Activated CD4-positive, alpha-beta T cell treated with anti-CD3 and anti-CD28 coated beads, Interleukin-2, amount 50 U/mL, for 24 hours (primary cell): ENCODE measurements around the gene RHCE.
"Not testable (repeated sequence)": the region's sequence is repeated elsewhere in the genome, so short reads cannot be mapped to it uniquely, and the experiment has no call there.

ENCODE experiments used
- DNase-seq, 2 donors: peaks; one replicate each; pipeline ENCODE4 v3.0.0-alpha.2; 2020; ENCODE audit warnings: low read depth in 1 of 2, low spot score in 1 of 2

The RHCE gene

DNA sequence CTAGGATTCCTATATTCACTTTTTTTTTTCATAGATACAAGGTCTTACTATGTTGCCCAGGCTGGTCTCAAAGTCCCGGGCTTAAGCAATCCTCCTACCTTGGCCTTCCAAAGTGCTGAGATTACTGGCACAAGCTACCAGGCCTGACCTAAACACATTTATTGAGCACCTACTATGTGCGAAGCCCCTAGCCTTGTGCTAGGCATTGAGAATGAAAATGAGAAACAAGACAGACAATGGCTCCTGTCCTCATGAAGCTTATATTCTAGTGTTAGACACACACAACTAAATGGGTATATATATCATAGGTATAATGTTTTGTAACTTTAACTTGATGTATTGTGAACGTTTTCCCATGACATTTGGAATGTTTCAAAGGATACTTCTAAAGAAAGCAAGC is 71.0 kb downstream of the RHCE start:
- DNase-seq: no peak

DNA sequence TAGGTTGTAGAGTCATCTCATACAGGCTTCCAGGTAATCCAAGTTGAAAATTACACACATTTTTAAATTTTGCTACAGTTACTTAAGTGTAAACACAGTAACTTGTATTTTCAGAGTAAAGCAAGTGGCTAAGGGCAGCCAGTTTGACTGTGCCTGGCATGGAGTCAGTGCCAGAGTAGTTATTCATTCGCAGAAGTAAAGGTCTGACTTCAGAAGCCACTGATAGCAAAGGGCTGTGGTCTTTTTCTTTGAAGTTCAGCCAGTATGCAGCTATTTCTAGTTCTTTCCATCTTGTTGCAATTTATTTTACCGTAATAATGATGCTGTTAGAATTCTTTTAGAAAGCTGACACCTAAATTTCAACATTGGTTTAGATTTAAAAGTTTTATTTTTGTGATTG is 73.1 kb downstream of the RHCE start:
- DNase-seq: no peak

DNA sequence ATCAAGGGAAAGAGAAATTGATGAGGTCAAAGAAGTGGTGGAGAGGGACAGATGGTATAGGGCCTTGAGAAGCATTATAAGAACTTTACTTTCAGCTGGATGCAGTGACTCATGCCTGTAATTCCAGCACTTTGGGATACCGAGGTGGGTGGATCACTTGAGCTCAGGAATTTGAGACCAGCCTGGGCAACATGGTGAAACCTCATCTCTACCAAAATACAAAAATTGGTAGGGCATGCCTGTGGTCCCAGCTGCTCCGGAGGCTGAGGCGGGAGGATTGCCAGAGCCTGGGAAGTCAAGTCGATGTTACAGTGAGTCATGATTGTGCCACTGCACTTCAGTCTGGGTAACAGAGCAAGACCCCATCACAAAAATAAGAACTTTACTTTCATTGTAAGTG is 76.8 kb downstream of the RHCE start:
- DNase-seq: no peak

DNA sequence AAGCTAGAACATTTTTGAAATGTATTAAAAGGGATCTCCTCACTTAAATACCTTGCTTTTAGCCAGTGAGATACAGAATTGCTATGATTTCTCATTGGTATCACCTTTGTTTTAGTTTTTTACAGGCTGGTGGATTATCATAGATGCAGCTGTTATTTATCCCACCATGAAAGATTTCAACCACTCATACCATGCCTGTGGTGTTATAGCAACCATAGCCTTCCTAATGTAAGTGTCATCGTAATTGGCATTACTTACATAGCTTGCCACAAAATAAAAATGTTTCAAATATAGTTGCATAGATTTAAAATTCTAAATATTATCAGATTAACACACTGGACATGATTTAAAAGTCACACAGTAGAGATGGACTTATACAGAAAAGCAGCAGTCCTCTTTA is 77.8 kb downstream of the RHCE start:
- DNase-seq: no peak

GRCh38 chr1:25341746-25342145 is 78.9 kb downstream of the RHCE start:
- DNase-seq: no peak

GRCh38 chr1:25338986-25339385 is 81.6 kb downstream of the RHCE start:
- no peak for DNase-seq

DNA sequence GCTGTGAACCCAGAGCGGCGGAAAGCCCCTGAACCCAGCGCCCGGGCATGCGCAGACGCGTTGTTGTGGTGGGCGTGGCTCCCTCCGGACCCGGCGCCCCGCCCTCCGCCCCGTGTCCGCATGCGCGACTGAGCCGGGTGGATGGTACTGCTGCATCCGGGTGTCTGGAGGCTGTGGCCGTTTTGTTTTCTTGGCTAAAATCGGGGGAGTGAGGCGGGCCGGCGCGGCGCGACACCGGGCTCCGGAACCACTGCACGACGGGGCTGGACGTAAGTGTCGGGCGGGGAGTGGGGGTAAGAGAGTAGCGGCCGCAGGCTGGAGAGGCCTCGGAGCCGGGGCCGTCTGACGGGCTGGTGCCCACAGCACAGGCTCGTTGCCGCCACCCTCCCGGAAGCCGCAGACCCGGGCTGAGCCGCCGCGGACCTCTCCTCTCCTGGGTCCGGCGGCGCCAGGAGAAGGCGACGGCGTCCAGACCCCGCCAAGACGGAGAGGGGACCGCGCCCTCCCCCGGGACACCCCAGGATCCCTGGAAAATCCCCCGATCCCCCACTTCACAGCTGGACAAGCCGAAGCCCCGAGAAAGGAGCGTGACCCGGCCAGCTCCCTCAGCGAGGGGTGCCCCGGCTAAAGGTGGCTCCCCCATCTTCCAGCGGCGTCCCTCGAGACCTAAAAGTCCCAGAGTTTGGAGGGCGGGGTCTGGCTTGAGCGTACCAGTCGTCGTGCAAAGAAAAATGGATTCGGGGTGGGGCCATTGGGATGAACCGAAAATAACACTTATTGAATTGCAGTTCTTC is 82.2 kb downstream of the RHCE start, which contains the start of gene TMEM50A:
Gene TMEM50A, plus strand, starts transcription at position 147 of the 794 bp plus-strand sequence. CDS start 2,153 bp downstream, outside the sequence.
- peak; percentile 83 to 85 for DNase-seq

- peak in 1 of 2 donors; percentile 14 for DNase-seq
Measured at GRCh38 chr1:25337483-25338187, 83.0 kb downstream of the RHCE start.

DNA sequence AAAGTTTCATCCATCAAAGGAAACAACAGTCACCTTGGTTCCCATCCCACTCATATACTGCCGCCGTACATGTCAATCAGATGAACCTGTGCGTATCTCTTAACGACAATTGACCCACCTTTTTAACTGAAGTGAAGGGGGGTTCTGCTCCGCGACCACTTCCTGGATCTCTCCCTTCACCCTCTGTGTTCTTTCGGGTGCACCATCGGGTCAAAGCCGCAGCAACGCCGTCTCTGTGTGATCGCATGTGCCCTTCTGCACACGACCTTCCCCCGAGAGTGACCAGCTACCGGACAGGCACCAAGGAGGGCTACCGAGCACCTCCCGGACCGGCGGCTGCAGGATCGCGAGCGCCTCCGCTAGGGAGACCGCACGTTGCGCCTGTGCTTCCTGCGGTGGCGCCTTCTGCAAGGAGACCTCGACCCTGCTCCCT is 83.7 kb downstream of the RHCE start:
- not testable (repeated sequence) for DNase-seq

DNA sequence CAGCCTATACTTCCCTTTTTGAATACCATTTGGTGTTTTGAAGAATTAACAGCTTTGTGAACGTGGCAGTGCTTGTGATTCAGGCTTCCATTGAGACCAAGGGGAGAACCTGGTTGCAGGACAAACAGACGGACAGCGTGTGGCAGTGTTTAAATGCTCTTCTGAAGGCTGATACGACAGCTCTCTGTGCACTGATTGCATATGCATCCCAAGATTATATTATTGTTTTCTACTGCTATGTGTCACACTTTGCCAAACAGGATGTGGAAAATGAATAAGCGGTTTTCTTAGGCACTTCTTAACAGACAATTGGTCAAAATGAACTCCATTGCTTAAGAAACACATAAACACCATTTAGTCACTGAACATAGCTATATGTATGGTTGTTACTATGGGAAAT is 90.7 kb downstream of the RHCE start:
- DNase-seq: not testable (repeated sequence)

DNA sequence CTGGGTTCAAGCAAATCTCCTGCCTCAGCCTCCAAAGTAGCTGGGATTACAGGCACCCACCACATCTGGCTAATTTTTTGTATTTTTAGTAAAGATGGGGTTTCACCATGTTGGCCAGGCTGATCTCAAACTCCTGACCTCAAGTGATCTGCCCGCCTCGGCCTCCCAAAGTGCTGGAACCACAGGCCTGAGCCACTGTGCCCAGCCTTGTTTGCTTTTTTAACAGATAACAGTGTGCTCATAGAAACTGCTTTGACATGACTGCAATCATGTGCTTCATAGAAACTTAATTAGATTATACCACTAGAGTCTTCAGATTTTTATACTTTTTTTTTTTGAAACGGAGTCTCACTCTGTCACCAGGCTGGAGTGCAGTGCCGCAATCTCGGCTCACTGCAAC is 91.3 kb downstream of the RHCE start:
- DNase-seq: not testable (repeated sequence)

- DNase-seq: not testable (repeated sequence)
Measured at GRCh38 chr1:25328791-25329185, 91.8 kb downstream of the RHCE start.

DNA sequence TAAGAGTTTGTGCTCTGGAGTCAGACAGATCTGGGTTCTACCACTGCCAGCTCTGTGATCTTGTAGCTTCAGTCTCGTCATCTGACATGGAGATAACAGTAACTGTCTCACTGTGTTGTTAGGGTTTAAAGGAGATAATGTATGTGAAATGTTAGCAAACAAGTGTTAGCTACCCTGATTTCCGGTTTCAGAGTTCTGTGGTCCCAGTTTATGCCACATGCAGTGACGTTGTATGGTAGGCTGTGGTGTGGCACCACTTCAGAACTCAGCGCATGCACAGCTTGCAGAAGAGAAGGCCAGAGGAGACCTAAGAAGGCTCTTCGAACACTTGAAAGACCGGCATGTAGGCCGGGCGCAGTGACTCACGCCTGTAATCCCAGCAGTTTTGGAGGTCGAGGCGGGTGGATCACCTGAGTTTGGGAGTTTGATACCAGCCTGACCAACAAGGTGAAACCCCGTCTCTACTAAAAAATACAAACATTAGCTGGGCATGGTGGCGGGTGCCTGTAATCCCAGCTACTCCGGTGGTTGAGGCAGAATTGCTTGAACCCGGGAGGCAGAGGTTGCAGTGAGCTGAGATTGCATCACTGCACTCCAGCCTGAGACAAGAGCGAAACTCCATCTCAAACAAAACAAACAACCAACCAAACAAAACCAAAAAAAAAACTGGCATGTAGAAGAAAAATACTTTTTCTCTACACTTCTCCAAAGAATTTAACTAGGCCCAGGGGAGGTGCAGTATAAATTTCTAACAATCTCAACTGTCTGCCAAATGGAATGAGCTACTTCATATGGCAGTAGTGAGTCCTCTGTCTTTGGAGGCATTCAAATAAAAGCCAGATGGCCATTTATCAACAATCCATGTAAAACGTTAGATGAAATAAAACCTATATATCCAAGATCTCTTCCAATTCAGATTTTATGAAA is 92.5 kb downstream of the RHCE start:
- DNase-seq: not testable (repeated sequence)

DNA sequence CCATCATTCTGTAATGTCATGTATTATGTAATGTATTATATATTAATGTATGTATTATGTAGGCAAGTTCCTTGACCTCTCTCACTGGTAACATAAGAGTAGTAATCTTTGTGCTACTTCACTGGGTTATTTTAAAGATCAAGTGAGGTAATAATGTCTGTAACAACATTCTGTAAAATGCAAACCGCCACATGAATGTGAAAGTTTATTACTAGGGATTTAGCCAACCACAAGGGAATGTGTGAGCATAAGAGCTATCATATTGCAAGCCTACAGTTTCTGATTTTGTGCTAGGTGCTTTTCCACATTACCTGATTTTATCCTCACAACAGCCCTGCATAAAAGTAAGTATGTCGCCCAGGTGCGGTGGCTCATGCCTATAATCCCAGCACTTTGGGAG is 96.2 kb downstream of the RHCE start:
- not testable (repeated sequence) for DNase-seq

DNA sequence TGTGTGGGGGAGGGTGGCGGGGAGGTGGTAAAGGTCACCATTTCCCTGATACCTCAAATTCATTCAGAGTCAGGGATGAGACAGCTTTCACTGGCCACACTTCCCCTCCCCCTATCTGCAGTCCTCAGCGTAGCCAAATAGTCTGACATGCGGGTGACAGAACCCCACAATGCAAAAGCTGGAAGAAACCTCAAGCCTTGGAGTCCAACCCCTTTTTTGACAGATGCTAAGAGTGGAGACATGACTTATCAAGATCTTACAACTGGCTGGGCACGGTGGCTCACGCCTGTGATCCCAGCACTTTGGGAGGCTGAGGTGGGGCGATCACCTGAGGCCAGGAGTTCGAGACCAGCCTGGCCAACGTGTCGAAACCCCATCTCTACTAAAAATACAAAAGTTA is 98.5 kb downstream of the RHCE start:
- DNase-seq: not testable (repeated sequence)

DNA sequence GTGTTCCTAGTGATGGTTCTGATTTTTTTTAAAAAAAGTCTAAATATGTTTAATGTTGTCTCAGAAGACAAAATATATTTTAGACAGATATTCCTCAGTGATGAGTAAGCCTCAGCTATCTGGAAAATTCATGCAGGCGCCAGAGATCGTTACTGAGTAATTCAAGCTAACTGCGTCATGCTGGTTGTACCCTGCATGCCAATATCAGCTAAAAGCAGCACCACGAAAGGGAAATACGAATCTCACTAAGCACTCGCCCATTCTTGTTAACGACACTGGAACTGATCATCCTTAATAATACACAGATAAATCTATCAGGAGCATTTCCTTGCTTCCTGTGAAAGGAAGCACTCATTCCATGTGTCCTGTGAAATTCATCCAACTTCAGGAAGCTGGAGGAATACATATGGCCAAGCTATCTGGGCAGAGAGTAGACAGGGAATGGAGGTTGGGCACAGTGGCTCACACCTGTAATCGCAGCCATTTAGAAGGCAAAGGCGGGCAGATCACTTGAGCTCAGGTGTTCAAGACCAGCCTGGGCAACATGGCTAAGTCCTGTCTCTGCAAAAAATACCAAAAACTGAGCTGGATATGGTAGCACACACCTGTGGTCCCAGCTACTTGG is 100.2 kb downstream of the RHCE start:
- not testable (repeated sequence) for DNase-seq

- not testable (repeated sequence) for DNase-seq
Measured at GRCh38 chr1:25312806-25313470, 107.7 kb downstream of the RHCE start.
